ENCODE data around the gene CKS2.

Gene CKS2

GRCh38 chr9:89345476-89345875 lies 34.5 kb downstream of the CKS2 start:
- no peaks in the 10 kb centered on the region for H3K9me3 ChIP-seq (ENCODE audit: insufficient read depth, low read length, severe bottlenecking)
- no peak overlapping the region for H3K27ac ChIP-seq (ENCODE audit: low read length)
- DNase-seq (no peak), ATAC-seq (ENCODE audit: insufficient read depth, low read depth) (no peak)
- no peak overlapping the region for H3K4me3 ChIP-seq (ENCODE audit: low read depth in 1 of 2, low read length in 2 of 2)
- peaks cover 5% of the 10 kb centered on the region; the same call in 1 of the 2 replicates for H4K20me1 ChIP-seq (ENCODE audit: insufficient read depth, low read length)
- H3K36me3 ChIP-seq (ENCODE audit: insufficient read depth, low read length) = peaks cover 97% of the 10 kb centered on the region
- H3K79me2 ChIP-seq (ENCODE audit: insufficient read depth, low read length) = peaks cover 6% of the 10 kb centered on the region; the same call in 1 of the 2 replicates
- no peaks in the 10 kb centered on the region for H3K4me1 ChIP-seq (ENCODE audit: insufficient read depth, low read length)
- H2AFZ ChIP-seq (ENCODE audit: low read depth, low read length) = no peak overlapping the region
- no peaks in the 10 kb centered on the region for H3K27me3 ChIP-seq (ENCODE audit: insufficient read depth, low read length, poor library complexity)
- TF ChIP-seq CTCF (IDR thresholded peaks at IDR 0.05; ENCODE audit: borderline replicate concordance, extremely low read depth, low read length, poor library complexity, severe bottlenecking) (no peak), EZH2 (IDR thresholded peaks at IDR 0.05; ENCODE audit: borderline replicate concordance, low read depth, low read length, severe bottlenecking) (no peak)
- H3K4me2 ChIP-seq (ENCODE audit: insufficient read depth, low read length) = no peak overlapping the region
- H3K9ac ChIP-seq (ENCODE audit: low read depth, low read length) = no peak overlapping the region

- no peak overlapping the region for H3K4me3 ChIP-seq (ENCODE audit: low read depth in 1 of 2, low read length in 2 of 2)
- peaks cover 10% of the 10 kb centered on the region; the same call in 1 of the 2 replicates for H4K20me1 ChIP-seq (ENCODE audit: insufficient read depth, low read length)
- no peak for TF ChIP-seq CTCF (IDR thresholded peaks at IDR 0.05; ENCODE audit: borderline replicate concordance, extremely low read depth, low read length, poor library complexity, severe bottlenecking)
- no peak for TF ChIP-seq EZH2 (IDR thresholded peaks at IDR 0.05; ENCODE audit: borderline replicate concordance, low read depth, low read length, severe bottlenecking)
- DNase-seq = no peak
- H3K9me3 ChIP-seq (ENCODE audit: insufficient read depth, low read length, severe bottlenecking) = no peaks in the 10 kb centered on the region
- peaks cover 97% of the 10 kb centered on the region for H3K36me3 ChIP-seq (ENCODE audit: insufficient read depth, low read length)
- H3K27me3 ChIP-seq (ENCODE audit: insufficient read depth, low read length, poor library complexity) = no peaks in the 10 kb centered on the region
- H3K27ac ChIP-seq (ENCODE audit: low read length) = no peak overlapping the region
- H3K4me1 ChIP-seq (ENCODE audit: insufficient read depth, low read length) = no peaks in the 10 kb centered on the region
- no peak for ATAC-seq (ENCODE audit: insufficient read depth, low read depth)
- H2AFZ ChIP-seq (ENCODE audit: low read depth, low read length) = no peak overlapping the region
- peaks cover 6% of the 10 kb centered on the region; the same call in 1 of the 2 replicates for H3K79me2 ChIP-seq (ENCODE audit: insufficient read depth, low read length)
- H3K4me2 ChIP-seq (ENCODE audit: insufficient read depth, low read length) = no peak overlapping the region
- no peak overlapping the region for H3K9ac ChIP-seq (ENCODE audit: low read depth, low read length)
Observed at GRCh38 chr9:89346696-89347095, 35.7 kb downstream of the CKS2 start.

GRCh38 chr9:89347651-89348050 lies 36.7 kb downstream of the CKS2 start:
- no peak for ATAC-seq (ENCODE audit: insufficient read depth, low read depth)
- peaks cover 96% of the 10 kb centered on the region for H3K36me3 ChIP-seq (ENCODE audit: insufficient read depth, low read length)
- TF ChIP-seq CTCF (IDR thresholded peaks at IDR 0.05; ENCODE audit: borderline replicate concordance, extremely low read depth, low read length, poor library complexity, severe bottlenecking) = no peak
- no peak for TF ChIP-seq EZH2 (IDR thresholded peaks at IDR 0.05; ENCODE audit: borderline replicate concordance, low read depth, low read length, severe bottlenecking)

More at GRCh38 chr9:89347651-89348050, 36.7 kb downstream of the CKS2 start:
- H3K27ac ChIP-seq (ENCODE audit: low read length) = no peak overlapping the region
- H4K20me1 ChIP-seq (ENCODE audit: insufficient read depth, low read length) = peaks cover 13% of the 10 kb centered on the region; the same call in 1 of the 2 replicates
- H3K27me3 ChIP-seq (ENCODE audit: insufficient read depth, low read length, poor library complexity) = no peaks in the 10 kb centered on the region
- H3K9me3 ChIP-seq (ENCODE audit: insufficient read depth, low read length, severe bottlenecking) = no peaks in the 10 kb centered on the region
- H2AFZ ChIP-seq (ENCODE audit: low read depth, low read length) = no peak overlapping the region
- H3K4me1 ChIP-seq (ENCODE audit: insufficient read depth, low read length) = no peaks in the 10 kb centered on the region
- no peak overlapping the region for H3K4me2 ChIP-seq (ENCODE audit: insufficient read depth, low read length)
- no peak for DNase-seq
- H3K79me2 ChIP-seq (ENCODE audit: insufficient read depth, low read length) = peaks cover 6% of the 10 kb centered on the region; the same call in 1 of the 2 replicates
- H3K4me3 ChIP-seq (ENCODE audit: low read depth in 1 of 2, low read length in 2 of 2) = no peak overlapping the region
- no peak overlapping the region for H3K9ac ChIP-seq (ENCODE audit: low read depth, low read length)
